G401.6 (cell line): ENCODE data around the gene C16orf86.
A peak's percentile ranks its signal among the peaks of the same experiment; 100 is the strongest.

Experiments
- FAIRE-seq: peaks from 2 replicates; lab custom pipeline; 2012; peaks lifted over from hg19 to GRCh38; lab: Jason Lieb, UNC

C16orf86 gene

DNA sequence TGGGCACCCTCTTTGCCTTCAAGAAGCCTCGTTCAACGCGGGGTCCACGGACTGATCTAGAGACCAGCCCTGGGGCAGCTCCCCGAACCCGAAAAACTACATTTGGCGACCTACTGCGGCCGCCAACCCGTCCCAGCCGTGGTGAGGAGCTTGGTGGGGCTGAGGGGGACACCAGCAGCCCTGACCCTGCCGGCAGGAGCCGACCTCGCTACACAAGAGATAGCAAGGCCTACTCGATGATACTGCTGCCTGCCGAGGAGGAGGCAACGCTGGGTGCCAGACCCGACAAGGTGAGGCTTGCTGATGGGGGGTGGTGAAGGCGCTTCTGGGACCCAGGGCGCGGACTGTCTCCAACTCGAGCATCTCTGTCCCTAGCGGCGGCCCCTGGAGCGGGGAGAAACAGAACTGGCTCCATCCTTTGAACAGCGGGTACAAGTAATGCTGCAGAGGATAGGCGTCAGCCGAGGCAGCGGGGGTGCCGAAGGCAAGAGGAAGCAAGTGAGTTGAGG lies 12.2 kb upstream of the C16orf86 start:
- FAIRE-seq, result no peak

DNA sequence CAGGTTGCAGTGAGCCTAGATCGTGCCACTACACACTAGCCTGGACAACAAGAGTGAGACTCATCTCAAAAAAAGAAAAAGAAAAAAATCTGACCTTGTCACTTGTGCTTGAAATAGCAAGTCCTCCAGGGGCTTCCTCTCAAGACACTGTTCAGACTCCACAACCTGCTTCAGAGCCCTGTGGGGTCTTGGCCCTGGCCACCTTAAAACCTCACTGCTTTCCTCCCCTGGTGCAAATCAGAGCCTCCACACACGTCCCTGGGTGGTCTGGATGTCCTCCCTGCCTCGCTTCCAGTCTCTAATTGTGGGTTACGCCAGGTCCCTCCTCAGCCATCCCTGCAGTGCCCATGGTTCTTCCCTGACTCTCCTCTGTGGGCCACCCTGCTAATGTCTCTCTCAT lies 11.3 kb upstream of the C16orf86 start:
- FAIRE-seq, result no peak

DNA sequence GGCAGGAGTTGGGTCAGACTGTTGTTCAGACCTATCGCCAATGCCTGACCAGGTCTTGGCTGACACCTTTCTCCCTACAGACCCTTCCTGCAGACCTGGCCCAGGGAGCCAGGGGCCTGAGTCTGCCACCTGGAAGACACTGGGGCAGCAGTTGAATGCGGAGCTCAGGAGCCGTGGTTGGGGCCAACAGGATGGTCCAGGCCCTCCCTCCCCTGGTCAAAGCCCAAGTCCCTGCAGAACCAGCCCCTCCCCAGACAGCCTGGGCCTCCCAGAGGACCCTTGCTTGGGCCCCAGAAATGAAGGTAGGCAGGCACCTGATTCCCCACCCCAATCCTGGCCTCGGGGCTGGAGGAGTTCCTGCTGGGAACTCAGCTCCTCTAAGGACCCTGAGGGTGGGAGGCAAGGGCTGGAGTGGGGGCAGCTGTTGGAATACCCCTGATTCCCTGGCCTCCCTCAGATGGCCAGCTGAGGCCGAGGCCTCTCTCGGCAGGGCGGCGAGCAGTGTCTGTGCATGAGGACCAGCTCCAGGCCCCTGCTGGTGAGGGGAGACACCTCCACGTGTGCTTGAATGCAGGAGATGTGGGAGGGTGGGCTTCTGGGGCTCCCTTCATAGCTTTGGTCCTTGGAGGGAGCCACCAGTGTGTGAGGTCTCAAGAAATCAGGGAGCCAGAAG lies 10.1 kb upstream of the C16orf86 start:
- FAIRE-seq, result no peak

DNA sequence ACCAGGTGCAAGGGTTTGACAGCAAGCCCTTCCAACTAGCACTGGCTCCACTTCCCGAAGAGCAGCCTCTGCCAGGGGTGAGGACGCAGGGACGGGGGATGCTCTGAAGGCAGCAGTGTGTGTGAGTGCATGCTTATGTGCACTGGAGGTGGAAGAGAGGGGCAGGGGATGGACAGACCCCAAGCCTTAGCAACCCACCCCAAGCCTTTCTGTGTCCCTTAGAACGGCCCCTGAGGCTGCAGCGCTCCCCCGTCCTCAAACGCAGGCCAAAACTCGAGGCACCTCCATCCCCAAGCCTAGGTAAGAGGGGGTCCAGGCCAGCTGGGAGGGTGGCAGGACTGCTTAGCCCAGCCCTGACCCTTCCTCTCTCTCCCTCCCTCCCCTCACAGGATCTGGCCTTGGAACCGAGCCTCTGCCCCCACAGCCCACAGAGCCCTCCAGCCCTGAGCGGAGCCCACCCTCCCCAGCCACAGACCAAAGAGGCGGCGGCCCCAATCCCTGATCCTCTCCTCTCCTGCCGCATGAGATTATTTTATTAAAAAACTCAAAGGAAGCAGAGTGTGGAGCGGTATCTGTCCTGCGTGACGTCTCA lies 9.5 kb upstream of the C16orf86 start:
- no peak for FAIRE-seq

DNA sequence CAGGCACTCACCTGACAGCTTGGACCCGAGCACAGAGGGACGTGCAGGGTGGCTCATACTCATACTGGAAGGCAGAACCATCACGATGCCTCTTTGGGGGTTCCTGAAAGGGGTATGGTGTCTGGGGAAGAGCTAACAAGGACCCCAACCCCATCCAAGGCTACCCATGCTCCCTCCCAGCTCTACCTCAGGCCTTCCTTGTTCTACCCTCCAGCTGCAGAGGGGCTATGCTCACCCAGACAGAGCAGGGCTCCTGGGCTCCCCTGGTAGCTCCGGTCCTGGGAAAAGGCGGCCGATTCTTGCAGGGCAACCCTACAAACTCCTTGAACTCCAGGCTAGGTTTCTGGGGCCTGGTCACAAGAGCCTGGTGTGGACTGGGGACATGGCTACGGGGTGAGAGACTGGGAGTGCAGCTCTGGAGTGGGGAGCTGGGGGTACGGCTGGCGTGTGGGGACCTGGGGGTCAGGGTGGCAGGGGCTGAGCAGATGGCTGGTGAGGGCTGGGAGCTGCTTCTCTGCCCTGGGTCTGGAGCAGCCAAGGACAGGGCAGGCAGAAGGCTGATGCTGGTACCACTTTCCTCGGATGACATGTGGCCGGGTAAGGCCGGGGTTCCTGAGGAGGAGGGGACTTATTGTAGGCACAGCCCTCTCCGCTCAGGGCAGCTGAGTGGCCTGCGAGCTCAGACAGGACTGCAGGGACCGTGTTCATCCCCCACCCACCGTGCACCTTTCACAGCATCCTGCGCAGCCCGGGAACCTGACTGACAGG lies 8.7 kb upstream of the C16orf86 start:
- no peak for FAIRE-seq

DNA sequence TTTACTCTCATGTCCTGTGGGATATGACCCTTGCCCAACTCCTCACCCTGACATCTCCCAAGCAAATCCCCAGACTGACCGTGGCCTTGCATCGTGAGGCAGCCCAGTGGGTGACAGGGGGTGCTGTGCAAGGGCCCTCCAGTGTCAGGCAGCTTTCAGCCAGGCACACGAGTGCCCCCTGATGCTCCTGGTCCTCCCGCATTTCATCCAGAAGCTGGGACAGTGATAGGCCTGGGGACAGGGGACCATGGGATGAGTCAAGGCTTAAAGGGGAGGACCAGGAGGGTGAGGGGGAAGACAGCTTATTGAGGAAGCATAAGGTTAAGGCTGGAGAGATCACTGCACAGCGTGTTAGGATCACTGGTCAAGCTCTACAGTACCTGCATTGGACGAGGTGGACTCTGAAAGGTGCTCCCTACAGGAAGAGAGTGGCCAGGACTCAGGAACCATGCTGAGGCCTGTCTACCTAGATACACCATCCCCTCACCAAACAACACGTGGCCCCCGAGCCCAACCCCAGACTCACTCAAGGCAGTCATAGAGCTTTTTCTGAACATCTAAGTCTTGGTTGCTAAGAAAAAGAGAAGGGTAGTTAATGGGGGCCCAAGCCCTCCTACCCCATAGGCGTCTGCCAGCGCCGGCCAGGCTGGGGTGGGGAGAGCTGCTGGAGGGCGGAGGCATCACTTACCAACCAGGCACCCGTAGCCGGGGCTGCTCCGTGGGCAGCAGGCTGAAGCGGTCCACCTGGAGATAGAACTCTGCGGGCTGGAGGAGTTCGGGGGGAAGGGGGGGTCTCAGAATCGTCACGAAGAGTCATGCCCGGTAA lies 7.6 kb upstream of the C16orf86 start:
- no peak for FAIRE-seq

DNA sequence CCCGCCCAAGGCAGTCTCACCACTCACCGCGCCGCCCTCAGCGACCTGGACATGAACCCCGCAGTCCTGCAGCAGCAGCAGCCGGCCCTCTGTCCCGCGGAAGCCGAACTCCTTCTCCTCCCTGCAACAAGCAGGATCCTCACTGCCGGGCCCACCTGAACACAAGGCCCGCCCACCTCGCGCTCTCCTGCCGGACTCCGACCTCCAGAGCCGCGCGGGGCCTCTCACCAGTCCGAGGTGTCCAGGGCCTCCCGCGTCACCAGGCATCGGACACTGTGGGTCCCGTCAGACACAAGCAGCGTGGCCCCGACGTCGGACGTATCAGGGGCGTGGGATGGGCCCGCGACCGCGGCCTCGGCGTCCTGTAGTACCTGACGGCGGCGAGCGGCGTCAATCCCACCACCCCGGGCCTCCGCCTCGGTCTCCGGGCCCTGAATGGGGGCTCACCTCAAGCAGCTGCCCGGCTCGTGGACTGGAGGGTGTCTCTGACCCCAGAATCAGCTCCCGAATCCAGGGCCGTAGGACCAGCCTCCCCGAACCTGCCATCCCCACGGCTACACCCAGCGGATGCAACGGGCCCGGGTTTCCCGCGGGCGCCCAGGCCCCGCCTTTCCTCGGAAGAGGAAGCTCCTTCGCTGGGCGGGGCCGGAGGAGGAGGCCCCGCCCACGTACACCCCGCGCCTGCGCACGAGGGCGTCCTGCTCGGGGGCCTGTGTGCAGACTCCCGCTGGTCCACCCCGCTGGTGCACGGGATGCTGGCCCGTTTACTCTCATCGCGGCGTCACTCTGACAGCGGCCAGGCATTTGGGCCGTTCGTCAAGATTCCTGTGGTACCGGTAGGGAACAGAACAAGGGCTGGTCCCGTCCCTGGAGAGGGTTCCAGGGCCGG lies 6.7 kb upstream of the C16orf86 start, which contains the start of gene ACD:
ACD (minus strand) TSS at position 586 of the 889 bp plus-strand sequence; CDS start at position 546, 40 bp downstream.
- peak; percentile 62 for FAIRE-seq

DNA sequence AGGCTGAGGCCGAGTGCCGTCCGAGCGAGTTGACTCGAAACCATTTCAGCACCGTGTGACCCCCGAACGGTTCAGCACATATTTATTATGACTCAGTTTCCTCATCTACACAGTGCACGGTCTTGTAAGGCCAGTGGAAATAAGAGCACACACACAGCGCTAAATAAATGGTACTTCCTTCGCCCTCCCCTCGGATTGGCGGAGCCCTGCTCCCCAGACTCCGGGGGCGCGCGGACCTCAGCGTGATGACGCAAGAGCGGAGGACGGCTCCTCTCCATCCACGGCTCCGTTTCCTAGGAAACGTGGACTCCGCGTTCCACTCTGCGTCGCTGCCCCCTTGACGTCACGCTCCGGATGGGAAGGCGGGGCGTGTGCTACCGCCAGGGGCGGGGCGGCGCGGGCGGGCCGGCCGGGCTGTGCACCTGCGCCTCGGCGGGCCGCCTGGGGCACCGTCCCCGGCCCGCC lies 6.0 kb upstream of the C16orf86 start, which contains the start of gene PARD6A:
PARD6A (plus strand) TSS at position 397 of the 465 bp plus-strand sequence. CDS start 79 bp downstream, outside the sequence.
- FAIRE-seq, result peak; percentile 85

DNA sequence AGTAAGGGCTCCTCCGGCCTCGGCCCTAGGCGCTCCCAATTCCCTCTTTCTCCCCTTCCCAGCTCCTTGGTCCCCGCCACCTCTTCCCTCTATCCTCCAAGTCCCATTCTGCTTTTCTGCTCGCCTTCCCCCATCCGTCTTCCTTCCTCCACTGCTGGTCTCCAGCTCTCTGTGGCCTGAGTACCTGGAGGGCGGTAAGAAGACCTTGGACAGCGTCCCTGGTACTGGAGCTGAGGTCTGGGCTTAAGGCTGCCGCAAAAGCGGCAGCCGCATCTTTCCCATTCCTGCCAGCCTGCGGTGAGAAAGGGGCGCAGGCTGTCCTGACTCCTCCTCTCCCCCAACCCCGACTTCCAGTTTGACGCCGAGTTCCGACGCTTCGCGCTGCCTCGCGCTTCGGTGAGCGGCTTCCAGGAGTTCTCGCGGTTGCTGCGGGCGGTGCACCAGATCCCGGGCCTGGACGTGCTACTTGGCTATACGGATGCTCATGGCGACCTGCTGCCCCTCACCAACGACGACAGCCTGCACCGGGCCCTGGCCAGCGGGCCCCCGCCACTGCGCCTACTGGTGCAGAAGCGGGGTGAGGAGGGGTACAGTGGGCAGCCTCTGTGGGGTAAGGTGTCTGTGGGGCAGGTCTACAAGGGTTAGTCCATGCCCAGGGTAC lies 5.4 kb upstream of the C16orf86 start:
- no peak for FAIRE-seq

DNA sequence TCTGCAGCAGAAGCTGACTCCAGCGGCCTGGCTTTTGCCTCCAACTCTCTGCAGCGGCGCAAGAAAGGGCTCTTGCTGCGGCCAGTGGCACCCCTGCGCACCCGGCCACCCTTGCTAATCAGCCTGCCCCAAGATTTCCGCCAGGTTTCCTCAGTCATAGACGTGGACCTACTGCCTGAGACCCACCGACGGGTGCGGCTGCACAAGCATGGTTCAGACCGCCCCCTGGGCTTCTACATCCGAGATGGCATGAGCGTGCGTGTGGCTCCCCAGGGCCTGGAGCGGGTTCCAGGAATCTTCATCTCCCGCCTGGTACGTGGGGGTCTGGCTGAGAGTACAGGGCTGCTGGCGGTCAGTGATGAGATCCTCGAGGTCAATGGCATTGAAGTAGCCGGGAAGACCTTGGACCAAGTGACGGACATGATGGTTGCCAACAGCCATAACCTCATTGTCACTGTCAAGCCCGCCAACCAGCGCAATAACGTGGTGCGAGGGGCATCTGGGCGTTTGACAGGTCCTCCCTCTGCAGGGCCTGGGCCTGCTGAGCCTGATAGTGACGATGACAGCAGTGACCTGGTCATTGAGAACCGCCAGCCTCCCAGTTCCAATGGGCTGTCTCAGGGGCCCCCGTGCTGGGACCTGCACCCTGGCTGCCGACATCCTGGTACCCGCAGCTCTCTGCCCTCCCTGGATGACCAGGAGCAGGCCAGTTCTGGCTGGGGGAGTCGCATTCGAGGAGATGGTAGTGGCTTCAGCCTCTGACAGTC lies 4.5 kb upstream of the C16orf86 start:
- FAIRE-seq, result no peak

DNA sequence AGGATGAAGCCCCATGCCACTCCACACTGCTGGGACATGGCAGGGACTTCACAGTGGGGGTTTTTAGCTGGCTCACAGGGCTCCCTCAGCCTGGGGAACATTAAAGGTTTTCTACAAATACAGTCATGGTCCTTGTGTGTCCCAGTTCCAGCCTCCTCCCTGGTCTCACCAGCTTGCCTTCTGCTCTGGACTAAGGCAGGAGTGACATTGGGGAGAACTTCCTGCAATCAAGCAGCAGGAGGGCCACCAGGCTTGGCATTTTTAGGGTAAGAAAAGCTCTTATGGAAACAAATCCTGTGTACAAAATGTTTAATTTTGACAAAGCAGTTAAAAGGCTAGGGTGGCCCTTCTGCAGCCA lies 4.0 kb upstream of the C16orf86 start:
- no peak for FAIRE-seq

DNA sequence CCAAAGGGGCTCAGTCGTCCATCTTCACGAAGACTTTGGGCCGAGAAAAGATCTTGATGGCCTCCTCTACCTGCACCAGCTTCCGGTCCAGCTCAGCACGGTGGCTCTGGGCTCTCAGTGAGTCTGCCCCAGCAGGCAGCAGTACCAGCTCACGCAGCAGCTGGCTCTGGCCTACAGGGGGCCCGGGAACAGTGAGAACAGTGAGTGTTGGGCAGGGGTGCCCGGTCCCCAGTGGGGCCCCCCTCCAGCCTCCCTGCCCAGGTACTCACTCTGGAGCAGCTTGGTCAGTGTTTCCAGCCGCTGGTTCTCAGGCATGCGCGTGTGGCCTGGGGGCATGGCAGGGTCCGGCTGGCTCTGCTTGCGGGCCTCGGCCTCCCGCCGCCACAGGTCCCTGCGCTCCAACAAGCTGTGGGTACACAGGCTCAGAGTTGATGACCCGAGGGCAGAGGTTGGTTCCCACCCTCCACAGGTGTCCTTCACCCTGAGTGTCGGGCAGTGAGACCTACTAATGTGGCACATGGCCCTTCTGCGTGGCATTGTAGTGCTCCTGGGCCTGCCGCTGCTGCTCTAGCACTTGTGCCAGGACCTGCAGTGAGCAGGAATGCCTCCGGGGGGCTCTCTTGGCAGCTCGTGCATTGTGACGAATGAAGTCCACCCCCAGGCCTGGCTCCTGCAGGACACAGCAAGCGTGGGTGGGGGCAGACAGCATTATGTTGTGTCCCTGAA lies 3.3 kb upstream of the C16orf86 start:
- no peak for FAIRE-seq

DNA sequence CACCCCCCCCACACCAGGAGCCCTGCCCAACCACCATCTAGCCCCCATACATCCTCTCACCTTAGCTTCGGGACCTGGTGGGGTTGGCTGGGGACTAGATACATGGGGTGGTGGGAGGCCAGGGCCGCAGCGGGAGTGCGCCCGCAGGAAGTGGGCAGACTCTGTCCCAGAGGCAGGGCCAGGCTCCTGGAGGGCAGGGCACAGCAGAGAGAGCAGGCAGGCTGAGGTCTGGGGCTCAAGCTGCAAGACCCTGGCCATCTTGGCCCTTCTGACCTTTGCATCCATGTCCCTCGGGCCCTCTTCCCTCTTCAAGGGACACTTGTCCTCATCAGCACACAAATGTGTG lies 2.8 kb upstream of the C16orf86 start:
- no peak for FAIRE-seq

DNA sequence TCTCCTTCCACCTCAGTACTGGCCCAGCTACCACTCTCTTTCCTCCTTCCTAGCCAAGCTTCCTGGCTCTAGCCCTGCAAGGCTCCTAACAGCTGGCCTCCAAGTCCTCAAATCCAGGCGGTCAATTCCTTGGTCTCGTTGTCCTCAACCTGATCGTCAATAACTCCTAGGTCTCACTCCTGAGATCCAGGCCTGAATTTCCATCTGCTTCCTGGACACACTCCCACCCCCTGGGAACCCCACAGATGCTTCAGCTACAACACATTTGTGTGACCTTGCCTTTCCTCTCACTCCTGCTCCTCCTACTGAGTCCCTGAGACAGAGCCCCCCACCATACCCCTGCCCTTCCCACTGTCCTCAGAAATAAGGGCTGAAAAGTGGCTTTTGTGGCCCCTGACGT lies 2.4 kb upstream of the C16orf86 start:
- FAIRE-seq, result no peak

DNA sequence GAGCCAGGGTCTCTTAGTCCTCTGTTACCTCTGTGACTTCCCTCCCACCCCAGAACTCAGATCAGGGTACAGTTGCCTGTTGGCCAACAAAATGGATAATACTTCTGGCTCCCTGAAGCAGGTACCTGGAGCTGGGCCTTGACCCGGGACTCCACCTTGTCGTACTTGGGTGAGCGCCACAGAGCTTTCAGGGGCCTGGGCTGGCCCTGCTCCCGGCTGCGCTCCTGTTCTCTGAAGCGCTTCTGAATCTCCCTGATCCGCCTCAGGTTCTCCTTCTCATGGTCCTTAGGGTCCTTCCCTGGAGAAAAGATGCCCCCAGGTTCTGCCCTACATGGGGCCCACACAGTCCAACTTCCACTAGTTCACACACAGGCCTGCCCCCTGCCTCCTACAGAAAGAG lies 1.7 kb upstream of the C16orf86 start:
- FAIRE-seq, result no peak

DNA sequence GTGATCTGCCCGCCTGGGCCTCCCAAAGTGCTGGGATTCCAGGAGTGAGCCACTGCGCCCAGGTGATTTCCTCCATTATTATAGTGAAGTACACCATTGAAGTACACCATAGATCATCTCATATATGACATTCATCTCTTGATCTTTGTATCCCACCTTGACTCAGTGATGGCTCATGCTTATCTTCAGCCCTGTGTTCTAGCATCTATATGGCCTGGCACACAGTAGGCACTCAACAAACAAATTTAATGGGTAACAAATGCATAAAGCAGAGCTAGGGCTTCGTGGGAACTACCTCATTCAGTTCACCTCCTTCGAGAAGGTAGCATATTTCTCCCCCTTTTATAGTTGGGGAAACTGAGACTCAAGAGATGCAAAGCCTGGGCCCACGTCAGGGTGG lies 1.0 kb upstream of the C16orf86 start:
- no peak for FAIRE-seq

DNA sequence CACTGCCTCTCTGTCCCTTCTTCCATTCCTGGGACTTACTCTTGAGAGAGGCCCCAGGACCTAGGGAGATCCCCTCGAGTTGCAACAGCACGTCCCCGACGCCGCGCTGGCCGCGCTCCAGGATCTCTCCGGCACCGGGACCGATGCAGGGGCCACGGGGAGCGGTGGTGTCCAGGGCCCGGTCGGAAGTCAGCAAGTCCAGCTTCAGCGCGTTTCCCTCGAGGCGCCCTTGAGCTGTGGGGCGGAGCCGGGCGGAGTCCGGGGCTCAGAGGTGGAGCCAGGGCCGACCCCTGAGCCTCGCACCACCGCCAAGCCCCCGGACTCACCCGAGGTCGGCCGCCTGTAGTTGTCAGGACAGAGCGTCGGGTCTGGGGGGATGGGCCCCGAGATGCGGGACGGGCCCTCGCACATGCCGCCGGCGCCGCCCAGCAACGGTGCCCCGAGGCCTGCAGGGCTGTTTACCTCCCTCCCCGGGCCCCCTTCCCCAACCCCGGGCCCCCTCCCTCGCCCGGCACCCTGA lies 522 bp upstream of the C16orf86 start:
- no peak for FAIRE-seq

DNA sequence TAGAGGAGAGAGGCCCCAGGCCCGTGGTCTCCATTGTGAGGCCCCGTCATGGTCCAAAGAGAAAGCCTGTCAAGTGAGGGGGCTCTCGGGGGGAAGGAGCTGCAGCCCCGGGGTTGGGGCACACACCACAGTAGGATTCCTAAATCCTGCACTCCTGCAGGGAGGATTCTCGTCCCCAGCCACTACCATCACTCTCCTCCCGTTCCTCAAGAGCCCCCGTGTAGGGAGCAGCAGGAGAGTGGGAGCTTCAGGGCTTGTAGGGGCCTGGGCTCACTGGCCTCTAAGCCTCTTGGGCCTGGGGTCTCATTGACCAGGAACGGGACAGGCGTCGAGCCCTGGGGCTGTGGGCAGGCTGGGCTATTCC lies 821 bp downstream of the C16orf86 start:
- no peak for FAIRE-seq
